ENCODE data around the gene DGKZ.

Gene DGKZ

GRCh38 chr11:46326813-46327416, 20.3 kb upstream of the DGKZ start:
- DNase-seq (ENCODE audit: extremely low spot score), result no peak
- CTCF ChIA-PET, result no interaction called here
- POLR2A ChIA-PET, result no interaction called here
- TF ChIP-seq TARDBP (IDR thresholded peaks at IDR 0.05), result no peak
- TF ChIP-seq SUZ12 (IDR thresholded peaks at IDR 0.05), result no peak
- no peak for TF ChIP-seq FOXA1 (IDR thresholded peaks at IDR 0.05)
- TF ChIP-seq NFRKB (IDR thresholded peaks at IDR 0.05), result no peak
- no peak for TF ChIP-seq ELF4 (IDR thresholded peaks at IDR 0.05)
- TF ChIP-seq HDGF (IDR thresholded peaks at IDR 0.05; ENCODE audit: borderline replicate concordance), result no peak
- TF ChIP-seq ZNF384 (IDR thresholded peaks at IDR 0.05), result no peak
- no peak for TF ChIP-seq LEF1 (IDR thresholded peaks at IDR 0.05; ENCODE audit: borderline replicate concordance)
- no peak for TF ChIP-seq PKNOX1 (IDR thresholded peaks at IDR 0.05)

GRCh38 chr11:46327829-46328228, 19.4 kb upstream of the DGKZ start:
- DNase-seq (ENCODE audit: extremely low spot score), result no peak
- TF ChIP-seq CTBP1 (IDR thresholded peaks at IDR 0.05; ENCODE audit: borderline replicate concordance) (no peak), FOXK2 (IDR thresholded peaks at IDR 0.05) (no peak), SP1 (IDR thresholded peaks at IDR 0.05) (no peak), L3MBTL2 (conservative IDR thresholded peaks at IDR 0.05) (no peak), LEF1 (IDR thresholded peaks at IDR 0.05; ENCODE audit: borderline replicate concordance) (no peak)
- POLR2A ChIA-PET, result interaction anchor here (0.9 kb wide), 1 partner anchor 84 kb away, joined by 5 read pairs; no protein-coding TSS in a partner anchor
- CTCF ChIA-PET, result no interaction called here

GRCh38 chr11:46330154-46330553, 17.1 kb upstream of the DGKZ start:
- ChIA-PET CTCF (interaction anchor here (1.1 to 1.7 kb wide), 6 partner anchors 10 to 33 kb away, joined by 3 to 6 read pairs (median 4); no protein-coding TSS in a partner anchor), POLR2A (interaction anchor here (0.6 to 1.5 kb wide), 3 partner anchors 8 to 90 kb away, joined by 3 to 8 read pairs (median 7); no protein-coding TSS in a partner anchor)
- TF ChIP-seq SP1 (IDR thresholded peaks at IDR 0.05) (no peak), FOXK2 (IDR thresholded peaks at IDR 0.05) (no peak), ZNF384 (IDR thresholded peaks at IDR 0.05) (no peak), L3MBTL2 (conservative IDR thresholded peaks at IDR 0.05) (no peak), BHLHE40 (IDR thresholded peaks at IDR 0.05; ENCODE audit: borderline replicate concordance) (no peak), HDGF (IDR thresholded peaks at IDR 0.05; ENCODE audit: borderline replicate concordance) (no peak), FOXM1 (IDR thresholded peaks at IDR 0.05; ENCODE audit: borderline replicate concordance) (no peak), LEF1 (IDR thresholded peaks at IDR 0.05; ENCODE audit: borderline replicate concordance) (no peak), FOXA1 (IDR thresholded peaks at IDR 0.05) (no peak), PKNOX1 (IDR thresholded peaks at IDR 0.05) (no peak), SUZ12 (IDR thresholded peaks at IDR 0.05) (no peak), TARDBP (IDR thresholded peaks at IDR 0.05) (no peak), ARNT (IDR thresholded peaks at IDR 0.05) (no peak), CTBP1 (IDR thresholded peaks at IDR 0.05; ENCODE audit: borderline replicate concordance) (no peak), ELF4 (IDR thresholded peaks at IDR 0.05) (no peak), NFRKB (IDR thresholded peaks at IDR 0.05) (no peak)
- no peak for DNase-seq (ENCODE audit: extremely low spot score)

- POLR2A ChIA-PET, result interaction anchor here (0.7 to 1.5 kb wide), 4 partner anchors 8 to 88 kb away, joined by 3 to 8 read pairs (median 5); no protein-coding TSS in a partner anchor
- no peak for DNase-seq (ENCODE audit: extremely low spot score)
- no peak for TF ChIP-seq ARNT (IDR thresholded peaks at IDR 0.05)
- TF ChIP-seq FOXM1 (IDR thresholded peaks at IDR 0.05; ENCODE audit: borderline replicate concordance), result no peak
- no peak for TF ChIP-seq ZNF384 (IDR thresholded peaks at IDR 0.05)
- TF ChIP-seq L3MBTL2 (conservative IDR thresholded peaks at IDR 0.05), result no peak
- TF ChIP-seq CTBP1 (IDR thresholded peaks at IDR 0.05; ENCODE audit: borderline replicate concordance), result no peak
- CTCF ChIA-PET, result interaction anchor here (1.1 to 1.7 kb wide), 6 partner anchors 10 to 34 kb away, joined by 3 to 6 read pairs (median 4); no protein-coding TSS in a partner anchor
Observed at GRCh38 chr11:46330563-46331281, 16.5 kb upstream of the DGKZ start.

GRCh38 chr11:46331282-46331984, 15.8 kb upstream of the DGKZ start:
- TF ChIP-seq BHLHE40 (IDR thresholded peaks at IDR 0.05; ENCODE audit: borderline replicate concordance), result no peak
- TF ChIP-seq SP1 (IDR thresholded peaks at IDR 0.05), result no peak
- TF ChIP-seq L3MBTL2 (conservative IDR thresholded peaks at IDR 0.05), result no peak
- no peak for TF ChIP-seq CTBP1 (IDR thresholded peaks at IDR 0.05; ENCODE audit: borderline replicate concordance)
- TF ChIP-seq SUZ12 (IDR thresholded peaks at IDR 0.05), result no peak
- no peak for TF ChIP-seq HDGF (IDR thresholded peaks at IDR 0.05; ENCODE audit: borderline replicate concordance)
- no peak for TF ChIP-seq FOXM1 (IDR thresholded peaks at IDR 0.05; ENCODE audit: borderline replicate concordance)
- no peak for TF ChIP-seq NFRKB (IDR thresholded peaks at IDR 0.05)
- no peak for TF ChIP-seq LEF1 (IDR thresholded peaks at IDR 0.05; ENCODE audit: borderline replicate concordance)
- no peak for TF ChIP-seq FOXK2 (IDR thresholded peaks at IDR 0.05)
- no peak for TF ChIP-seq ARNT (IDR thresholded peaks at IDR 0.05)
- TF ChIP-seq ZNF384 (IDR thresholded peaks at IDR 0.05), result no peak
- no peak for TF ChIP-seq TARDBP (IDR thresholded peaks at IDR 0.05)
- DNase-seq (ENCODE audit: extremely low spot score), result no peak
- ChIA-PET CTCF (interaction anchor here (1.1 to 1.7 kb wide), 3 partner anchors 16 to 35 kb away, joined by 4 to 6 read pairs (median 6); no protein-coding TSS in a partner anchor), POLR2A (interaction anchor here (0.7 to 1.4 kb wide), 2 partner anchors 21 to 36 kb away, joined by 3 read pairs; no protein-coding TSS in a partner anchor)

GRCh38 chr11:46332093-46332567, 15.1 kb upstream of the DGKZ start:
- CTCF ChIA-PET, result no interaction called here
- no peak for DNase-seq (ENCODE audit: extremely low spot score)
- POLR2A ChIA-PET, result interaction anchor here (1.4 kb wide), 1 partner anchor 36 kb away, joined by 3 read pairs; no protein-coding TSS in a partner anchor
- TF ChIP-seq CTBP1 (IDR thresholded peaks at IDR 0.05; ENCODE audit: borderline replicate concordance), result no peak
- no peak for TF ChIP-seq L3MBTL2 (conservative IDR thresholded peaks at IDR 0.05)
- TF ChIP-seq ARNT (IDR thresholded peaks at IDR 0.05), result no peak
- TF ChIP-seq FOXK2 (IDR thresholded peaks at IDR 0.05), result no peak
- TF ChIP-seq ZNF384 (IDR thresholded peaks at IDR 0.05), result no peak
- TF ChIP-seq PKNOX1 (IDR thresholded peaks at IDR 0.05), result no peak
- TF ChIP-seq SUZ12 (IDR thresholded peaks at IDR 0.05), result no peak
- TF ChIP-seq FOXA1 (IDR thresholded peaks at IDR 0.05), result no peak
- no peak for TF ChIP-seq ELF4 (IDR thresholded peaks at IDR 0.05)
- TF ChIP-seq SP1 (IDR thresholded peaks at IDR 0.05), result no peak
- no peak for TF ChIP-seq FOXM1 (IDR thresholded peaks at IDR 0.05; ENCODE audit: borderline replicate concordance)
- TF ChIP-seq NFRKB (IDR thresholded peaks at IDR 0.05), result no peak
- no peak for TF ChIP-seq TARDBP (IDR thresholded peaks at IDR 0.05)
- no peak for TF ChIP-seq HDGF (IDR thresholded peaks at IDR 0.05; ENCODE audit: borderline replicate concordance)
- TF ChIP-seq BHLHE40 (IDR thresholded peaks at IDR 0.05; ENCODE audit: borderline replicate concordance), result no peak
- TF ChIP-seq LEF1 (IDR thresholded peaks at IDR 0.05; ENCODE audit: borderline replicate concordance), result no peak

All from HEK293T (cell line).